GDM1 (cell line): ENCODE results near the gene CLBA1.

ENCODE experiments used
- DNase-seq: peaks from one replicate; lab custom pipeline; 2025; lab: John Stamatoyannopoulos, UW

CLBA1 gene

DNA sequence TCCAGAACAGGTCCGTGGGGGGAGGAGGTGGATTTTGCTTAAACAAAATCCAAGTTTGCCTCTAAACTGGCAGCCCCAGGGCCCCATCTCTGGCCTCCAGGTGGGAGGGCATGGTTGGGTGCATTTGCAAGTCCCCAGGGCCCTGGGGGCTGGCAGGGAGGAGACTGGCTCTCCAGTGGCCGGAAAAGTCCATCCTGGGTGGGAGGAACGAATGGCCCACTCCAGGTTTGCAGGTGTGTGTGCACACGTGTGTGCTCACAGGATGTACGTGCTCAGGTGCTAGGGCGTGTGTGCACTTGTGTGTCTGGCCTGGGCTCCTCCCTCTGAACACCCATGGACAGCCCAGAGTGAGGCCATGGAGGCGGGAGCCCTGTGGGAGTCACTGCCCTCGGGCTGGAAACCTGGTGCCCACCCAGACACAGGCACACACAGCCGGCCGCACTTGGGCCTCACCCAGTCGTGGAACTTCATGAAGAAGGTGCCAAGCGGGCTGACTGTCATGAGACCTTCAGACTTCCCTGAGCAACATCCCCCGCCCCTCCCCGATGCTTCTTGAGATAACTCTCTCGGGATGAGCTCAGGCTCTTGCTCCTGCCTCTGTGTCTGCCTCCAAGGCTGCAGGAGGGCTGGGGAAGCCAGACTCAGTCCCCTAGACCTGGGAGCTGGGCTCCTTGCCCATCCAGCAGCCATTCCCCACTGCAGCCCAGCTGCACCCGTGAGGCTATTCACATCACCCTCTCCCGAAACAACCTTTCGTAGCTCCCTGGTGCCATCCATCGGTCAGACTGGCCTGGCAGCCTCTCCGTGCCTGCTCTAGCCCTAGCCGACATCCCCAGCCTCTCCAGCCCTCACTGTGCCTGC, 16.8 kb upstream of the CLBA1 start:
- no peak for DNase-seq

DNA sequence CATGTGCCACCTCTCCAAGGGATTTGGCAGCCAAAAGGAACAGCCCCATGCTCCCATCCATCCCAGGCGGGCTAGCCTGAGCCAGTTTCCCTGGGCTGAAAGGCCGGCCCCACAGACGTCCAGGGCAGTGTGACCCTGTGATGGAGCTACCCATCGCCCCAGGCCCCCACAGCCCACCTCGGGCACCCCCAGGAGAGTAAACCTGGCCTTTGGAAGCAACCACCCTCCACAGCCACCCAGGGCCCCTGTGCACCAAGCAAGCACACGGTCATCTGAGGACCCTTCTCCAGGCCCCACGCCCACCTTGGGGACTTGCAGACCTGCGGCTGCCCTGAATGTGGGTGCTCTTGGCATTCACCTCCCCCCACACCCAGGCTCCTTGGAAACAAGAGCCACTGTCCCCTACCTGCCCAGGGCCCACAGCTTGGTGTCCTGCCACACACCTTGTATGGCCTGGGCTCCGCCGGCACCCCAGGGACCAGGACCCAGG, 15.8 kb upstream of the CLBA1 start:
- no peak for DNase-seq

DNA sequence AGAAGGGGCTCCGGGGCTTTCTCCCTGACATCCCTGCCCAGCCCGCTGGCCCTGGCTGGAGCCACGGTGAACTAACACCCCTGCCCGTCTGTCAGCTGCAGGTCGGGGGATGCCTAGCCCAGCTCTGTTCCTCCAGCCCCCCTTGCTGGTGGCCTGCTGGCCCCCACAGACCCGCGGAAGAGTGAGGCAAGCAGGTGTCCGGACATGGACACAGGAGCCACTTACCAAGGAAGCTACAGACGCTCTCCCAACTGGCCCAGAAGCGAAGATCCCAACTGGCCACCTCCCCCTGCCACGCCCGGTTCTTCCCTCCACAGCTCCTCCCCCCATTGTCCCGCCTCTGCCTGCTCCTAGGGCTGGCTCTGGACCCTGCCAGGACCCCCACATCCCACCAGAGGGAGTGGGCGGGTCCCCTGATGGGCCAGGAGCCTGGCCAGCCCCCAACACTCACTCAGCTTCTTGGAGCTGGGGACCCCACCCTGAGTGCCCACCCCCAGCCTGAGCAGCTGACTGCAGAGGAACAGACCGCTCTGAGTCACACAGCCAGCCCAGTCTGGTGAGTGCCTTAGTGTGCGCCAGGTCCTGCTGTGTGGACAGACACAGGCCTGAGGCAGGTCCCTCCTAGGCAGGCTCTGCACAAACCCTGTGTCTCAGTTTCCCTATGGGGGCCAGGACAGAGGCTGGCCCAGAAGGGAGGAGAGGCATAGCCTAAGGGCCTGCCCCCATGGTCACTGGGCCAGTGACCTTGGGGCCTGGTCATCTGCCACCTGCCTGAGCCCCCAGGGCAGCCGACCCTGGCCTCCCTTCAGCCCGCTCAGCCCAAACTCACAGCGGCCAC, 15.1 kb upstream of the CLBA1 start:
- DNase-seq: no peak

DNA sequence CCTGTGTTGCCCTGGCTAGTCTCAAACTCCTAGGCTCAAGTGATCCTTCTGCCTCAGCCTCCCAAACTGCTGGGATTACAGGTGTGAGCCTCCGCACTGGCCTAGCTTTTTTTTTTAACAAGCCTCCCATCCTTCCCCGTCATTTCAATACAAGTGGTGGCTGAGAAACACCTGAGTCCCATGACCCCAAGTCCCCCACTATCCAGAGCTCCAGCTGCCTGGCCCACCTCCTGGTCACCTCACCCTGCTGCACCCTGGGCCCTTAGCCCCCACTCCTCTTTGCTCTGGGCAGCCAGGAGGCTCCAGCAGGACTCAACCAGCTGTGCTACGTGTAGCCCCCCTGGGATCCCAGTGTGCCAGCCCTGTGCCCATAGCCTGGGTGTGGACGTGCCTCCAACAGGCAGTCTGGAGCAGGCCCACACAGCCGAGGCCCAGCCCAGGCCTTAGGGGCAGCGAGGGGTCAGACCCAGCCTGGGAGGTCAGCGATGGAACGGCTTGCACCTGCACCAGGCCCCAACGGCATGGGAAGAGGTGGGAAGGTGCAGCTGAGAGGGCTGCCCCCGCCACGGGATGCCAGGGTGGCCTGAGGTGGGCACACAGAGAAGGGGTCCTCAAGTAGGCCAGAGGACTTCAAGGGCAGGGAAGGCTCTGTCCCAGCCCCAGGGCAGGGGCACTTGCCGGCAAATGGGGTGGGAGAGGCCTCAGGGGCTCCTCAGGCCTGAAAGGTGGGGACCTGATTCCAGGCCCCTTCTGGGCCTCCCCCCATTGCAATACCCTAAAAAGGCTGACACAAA, 13.9 kb upstream of the CLBA1 start:
- no peak for DNase-seq

DNA sequence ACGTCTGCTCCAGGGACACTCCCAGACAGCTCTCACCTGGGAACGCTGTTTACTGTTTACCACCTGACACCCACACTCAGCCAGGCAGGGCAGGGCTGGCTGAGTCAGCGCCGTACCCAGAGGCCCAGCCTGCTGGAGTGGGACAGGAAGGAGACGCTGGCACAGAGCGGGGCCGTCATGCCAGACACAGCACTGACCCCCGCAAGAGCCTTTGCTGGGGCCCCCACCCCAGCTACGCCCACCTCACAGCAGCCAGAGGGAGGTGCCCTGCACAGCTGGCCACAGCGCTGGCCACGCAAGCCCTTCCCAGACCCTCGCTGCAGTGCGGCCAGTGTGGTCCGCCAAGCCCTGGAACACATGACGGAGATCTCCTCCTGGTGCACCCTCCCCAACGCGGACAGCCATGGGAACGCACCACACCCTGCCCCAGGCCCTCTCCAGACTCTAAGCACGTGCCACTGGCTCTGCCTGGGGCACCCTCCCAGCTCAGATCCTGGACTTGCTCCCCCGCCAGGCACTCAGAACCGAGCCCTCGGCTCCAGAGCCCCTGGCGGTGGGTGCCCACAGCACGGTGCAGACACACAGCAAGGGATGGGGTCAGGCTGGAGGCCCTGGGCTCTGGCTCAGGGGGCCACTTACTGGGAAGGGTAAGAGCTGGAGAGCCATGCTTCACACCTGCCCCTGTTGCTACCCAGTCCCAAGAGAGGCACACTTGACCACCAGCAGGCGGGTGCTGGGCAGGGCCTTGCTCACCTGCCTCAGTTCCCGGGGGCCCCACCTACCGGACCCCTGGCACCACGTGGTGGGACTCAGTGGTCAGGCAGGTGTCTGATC, 13.1 kb upstream of the CLBA1 start:
- DNase-seq: no peak

DNA sequence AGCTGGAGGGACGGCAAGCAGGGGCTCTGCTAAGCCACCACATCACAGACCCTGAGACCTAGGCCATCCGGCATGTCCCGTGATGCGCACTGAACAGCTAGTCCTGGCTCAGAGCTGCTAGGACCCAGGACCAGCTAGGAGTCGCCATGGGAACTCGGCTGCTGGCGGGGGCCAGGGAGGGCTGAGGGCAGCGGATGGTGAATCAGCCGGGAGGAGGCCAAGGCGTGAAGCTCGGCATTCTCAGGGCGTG, 12.5 kb upstream of the CLBA1 start:
- no peak for DNase-seq

DNA sequence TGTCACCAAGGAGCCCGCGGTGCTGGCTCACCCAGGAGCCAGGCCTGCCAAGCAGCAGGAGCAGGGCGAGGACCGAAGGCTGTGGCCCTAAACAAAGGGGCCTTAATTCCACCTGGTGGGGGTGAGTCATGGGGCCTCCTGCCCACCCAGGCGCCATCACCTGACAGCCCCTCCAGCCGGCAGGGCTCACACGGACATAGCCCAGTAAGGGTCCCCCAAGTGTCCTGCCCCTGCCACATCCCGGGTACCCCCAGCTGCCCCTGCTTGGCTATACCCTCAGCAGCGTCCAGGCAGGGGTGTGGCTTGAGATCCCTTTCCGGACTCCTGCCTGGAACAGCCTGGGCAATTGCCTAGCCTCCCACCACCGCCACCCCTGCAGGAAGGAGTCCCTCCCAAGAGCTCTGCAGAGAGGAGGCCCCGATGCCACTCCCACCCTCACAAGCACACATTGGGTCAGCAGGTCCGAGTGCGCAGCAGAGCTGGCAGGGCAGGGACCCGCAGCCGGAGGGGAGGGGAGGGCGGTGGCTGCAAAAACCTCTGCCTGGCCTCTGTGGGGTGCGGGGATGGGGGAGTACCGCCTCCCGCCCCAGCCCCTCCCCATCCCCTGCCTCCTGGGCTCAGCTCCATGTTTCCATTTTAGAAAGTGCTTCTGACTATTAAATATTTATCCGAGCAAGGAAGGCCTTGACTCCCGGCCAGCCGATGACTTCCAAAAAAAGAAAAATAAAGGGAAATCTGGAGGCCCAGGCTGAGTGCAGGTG, 12.0 kb upstream of the CLBA1 start:
- DNase-seq: no peak

DNA sequence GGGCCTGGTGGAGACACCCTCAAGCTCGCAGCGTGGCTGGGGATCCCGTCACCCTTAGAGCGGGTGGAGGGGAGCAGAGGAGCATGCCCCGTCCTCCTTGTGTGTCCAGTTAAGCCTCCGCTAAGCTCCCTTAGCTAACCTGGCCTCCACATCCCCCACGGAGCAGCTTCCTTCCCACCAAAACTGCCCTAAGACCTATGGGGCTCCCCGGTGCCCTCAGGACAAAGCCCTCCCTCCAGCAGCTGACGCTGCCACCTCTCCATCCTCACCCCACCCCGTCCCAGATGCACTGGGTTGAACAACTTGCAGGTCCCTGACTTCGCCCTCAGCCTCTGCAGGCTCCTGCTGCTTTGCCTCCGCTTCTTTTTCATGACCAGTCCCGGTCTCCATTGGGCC, 11.4 kb upstream of the CLBA1 start:
- DNase-seq: no peak

DNA sequence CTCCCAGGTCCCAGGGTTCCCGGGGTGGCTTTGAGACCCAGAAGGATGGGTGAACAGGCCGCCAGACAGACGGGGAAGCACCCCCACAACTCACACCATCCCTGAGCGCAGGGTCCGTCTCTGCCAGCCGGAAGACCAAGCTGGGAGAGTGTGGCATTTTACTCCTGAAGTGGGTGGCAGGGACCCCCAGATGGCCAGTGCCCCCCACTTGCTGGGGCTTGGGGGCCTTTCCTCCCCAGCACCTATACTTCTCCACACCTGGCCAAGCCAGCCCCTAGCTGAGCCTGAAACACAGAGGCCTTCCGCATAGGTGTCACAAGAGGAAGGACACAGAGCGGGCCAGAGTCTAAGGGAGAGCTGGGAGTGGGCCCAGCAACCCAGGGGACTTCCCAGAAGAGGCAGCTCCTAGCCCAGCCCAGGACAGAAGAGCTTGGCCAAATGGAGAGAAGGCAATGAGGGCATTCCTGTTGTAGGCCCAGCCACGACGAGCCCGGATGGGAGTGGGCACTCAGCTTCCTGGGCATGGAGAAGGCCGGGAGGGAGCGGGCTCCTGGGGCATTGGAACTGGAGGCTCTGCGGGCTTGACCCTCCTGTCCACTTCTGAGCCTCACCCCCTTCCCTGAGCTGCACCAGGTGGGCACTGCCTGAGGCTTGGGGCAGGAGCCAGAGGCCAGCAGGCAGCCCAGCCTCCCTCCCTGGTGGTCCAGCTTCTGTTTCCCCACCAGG, 10.8 kb upstream of the CLBA1 start:
- no peak for DNase-seq

DNA sequence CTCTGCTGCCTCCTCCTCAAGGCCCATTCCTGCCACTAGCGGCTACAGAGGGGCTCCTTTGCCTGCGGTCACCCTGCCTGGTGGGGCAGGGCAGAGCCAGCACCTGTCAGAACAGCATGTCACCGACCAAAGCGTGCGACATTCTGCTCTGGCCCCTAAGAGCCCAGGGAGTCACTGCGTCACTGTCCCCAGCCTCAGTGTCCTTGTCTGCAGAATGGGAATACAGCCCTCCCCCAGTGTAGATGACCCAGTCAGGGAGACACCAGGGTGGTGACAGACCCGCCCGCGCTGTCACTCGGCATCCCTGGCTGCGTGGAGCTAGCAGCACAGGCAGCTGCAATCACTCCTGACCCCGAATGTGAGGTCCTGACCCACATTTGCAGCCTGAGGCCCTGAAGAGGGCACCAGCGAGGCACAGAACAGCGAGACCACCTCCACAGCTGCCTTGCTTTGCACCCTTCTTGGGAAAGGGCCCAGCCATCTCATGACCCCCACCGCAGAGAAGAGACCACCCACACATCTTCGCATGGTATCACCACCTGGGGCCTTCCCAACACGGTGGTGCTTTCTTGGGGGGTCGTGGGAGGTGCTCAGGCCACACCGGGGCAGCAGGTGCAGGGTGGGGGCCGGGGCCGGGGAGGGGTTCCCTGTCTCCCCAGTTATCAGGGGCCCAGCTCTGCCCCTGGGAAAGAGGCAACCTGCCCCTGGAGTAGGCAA, 9.9 kb upstream of the CLBA1 start:
- no peak for DNase-seq

DNA sequence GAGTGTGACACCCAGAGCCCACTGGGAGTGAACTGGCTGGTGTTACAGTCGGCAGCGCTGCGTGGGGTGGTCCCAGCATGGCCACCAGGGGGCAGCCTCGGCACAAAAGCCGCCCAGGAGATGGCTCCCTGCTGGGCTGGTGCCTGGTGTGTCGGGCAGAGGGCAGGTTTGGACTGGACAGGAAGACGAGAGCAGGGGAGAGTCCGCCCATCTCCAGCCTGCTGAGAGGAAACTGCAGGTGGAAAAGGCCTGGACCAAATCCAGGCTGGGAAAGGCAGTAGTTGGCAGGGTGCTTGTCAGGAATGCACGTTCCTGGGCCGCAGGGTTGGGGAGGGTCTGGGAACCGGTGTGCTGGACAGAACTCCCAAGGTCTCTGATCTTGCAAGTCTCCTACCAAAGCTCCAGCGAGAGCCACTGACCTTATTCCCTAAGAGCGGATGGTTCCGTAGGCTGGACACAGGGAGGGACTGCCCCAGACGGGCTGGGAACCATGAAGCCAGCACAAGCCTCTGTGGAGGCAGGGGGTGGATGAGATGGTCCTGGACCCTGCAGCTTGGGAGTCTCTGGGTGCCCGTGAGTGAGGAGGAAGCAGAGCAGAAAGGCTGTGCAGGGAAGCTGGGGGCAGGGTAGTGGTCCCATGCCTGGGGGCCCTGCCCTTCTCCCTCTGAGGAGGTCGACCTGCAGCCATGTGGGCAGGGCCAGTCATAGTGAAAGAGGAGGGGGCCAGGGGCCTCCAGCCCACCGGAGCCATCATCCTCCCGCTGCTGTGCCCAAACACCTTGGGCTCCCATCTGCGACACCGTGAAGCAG, 9.2 kb upstream of the CLBA1 start:
- DNase-seq: peak; percentile 61

DNA sequence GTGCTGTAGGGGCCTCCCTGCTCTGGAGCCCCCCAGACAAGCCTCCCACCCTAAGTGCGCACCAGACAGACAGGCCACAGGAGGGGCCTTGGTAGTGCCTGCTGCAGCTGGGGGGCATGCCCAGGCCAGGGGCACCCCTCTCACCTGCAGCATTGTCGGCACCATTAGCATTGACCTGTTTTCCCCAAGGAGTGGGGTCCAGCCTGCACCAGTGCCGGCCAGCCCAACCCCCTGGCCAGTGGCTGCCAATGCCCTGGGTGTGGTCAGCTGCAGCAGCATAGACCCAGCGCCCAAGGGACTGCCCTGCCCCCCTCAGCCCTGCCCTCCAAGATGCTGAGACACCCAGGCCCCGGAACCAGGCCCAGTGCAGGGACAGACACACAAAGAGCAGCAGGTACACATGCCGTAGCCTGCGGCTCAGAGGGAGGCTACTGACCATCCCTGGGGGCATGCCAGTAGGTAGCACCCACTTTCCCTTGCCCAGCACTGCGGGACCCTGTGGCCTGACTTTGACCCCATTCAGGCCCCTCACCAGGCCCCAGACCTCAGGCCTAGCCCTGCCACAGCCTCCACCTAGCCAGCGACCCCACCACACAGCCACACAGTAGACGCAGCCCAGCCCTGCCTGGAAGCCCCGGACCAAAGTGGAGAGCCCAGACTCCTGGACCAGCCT, 8.4 kb upstream of the CLBA1 start:
- no peak for DNase-seq

DNA sequence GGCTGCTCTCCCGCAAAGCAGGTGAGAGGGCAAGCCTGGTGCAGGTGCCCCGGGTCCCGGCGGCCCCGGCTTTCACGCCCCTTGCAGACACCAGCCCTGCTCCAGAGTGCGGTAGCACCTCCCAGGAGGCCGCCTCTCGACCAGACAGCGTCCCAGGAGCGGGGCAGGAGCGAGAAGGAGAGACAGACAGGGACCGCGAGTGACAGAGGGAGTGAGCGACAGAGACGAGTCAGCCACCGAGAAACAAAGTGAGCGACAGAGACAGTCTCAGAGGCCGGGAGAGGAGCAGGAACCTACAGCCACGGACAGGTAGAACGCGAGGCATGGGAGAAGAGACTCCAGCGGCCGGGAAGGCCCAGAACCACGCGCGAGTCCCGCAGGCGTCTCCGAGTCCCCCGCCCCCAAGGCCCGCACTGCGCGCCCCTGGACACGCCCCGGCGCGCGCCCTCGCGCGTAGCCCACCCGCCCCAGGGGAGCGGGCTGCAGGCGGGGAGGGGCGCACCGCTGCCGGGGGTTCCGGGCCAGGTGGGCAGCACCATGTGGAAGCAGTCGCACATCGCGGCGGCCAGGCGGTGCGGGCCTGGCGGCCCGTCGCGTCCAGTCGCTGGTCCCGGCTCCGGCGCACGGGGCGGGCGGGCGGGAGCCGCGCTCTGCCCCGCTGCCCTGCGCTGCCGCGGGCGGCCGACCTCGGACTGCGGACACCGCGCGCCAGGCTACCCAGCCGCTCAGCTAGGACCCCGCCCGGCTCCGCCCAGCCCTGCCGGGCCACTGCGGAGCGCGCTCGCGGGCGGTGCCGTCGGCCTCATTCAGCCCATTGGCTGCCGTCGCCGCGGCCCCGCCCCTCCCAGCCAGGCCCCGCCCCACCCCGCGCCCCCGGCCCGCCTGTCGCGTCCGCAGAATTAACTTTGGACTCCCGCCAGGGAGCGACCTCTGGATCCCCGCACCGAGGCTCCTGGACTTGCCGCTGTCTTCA, 7.6 kb upstream of the CLBA1 start, which contains the start of gene AHNAK2:
TSS of gene AHNAK2 (minus strand) at position 694 of the 973 bp plus-strand sequence. CDS start at position 557, 137 bp downstream.
- DNase-seq: peak; percentile 39

DNA sequence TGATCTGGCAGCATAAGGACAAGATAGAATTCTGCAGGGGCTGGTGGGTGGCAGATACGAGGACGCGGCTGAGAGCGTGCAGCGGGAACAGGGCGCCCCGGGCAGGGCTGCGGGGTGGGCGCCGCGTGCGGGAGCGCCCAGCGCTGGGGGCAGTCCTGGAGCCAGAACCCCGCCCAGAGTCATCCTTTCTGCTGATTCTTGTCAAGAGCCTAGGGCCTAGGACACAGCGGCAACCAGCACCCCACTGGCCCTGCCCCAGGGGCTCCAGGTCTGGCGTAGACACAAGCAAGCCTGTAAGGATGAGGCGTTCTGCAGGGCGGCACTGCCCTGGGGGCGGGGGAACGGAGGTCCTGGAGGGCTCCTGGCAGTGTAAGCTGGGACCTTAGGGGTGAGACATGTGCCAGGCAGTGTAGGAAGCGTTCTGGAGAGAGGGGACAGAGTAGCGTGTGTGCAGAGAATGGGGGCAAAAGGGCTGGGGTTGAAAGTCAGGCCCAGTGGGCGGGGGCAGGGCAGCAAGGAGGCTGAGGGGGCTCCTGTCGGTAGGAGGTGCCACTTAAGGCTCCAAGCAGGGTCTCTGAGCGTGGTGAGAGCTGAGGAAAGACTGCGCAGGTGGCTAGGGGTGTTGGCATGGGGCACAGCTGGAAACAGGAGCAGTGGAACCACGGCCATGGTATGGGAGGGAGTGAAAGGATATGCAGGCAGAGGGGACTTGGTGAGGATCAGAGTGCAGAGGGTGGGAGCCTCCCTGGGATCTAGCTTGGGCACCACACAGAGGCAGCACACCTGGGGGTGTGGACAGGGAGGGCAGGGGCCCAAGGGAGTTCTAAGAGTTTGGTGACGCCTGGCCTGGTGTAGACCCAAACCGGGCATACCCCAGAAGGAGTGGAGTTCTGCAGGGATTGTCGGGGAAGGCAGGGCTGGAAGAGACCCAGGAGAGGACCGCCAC, 6.6 kb upstream of the CLBA1 start:
- no peak for DNase-seq

DNA sequence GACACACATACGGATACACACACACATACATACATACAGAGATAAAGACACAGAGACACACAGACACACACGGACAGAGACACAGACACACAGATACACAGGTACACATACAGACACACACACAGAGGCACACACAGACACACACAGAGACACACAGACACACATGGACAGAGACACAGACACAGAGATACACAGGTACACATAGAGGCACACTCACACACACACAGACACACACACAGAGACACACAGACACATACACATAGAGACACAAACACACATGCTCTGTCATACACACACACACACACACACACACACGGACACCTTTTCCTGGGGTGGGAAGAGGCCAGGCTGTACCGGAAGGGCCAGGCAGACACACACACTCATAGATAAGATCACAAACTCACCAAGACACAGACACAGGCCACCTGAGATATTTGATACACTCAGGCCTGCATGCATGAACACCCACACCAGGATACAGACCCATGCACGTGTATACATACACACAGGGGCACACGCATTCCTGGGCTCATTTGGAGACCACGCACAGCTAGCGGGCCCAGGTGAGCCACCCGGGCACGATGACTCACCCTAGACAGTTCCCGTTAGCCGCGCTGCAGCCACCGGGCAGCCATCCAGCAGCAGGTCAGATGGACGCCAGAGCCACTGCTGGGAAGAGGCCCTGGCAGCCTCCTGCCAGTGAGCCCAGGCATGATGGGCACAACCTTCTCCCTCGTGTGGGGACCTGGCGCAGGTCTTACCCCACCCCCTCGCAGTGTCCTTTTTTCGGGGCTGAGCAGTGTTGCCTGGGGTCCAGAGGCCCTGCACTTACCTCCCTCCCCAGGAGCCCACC, 5.6 kb upstream of the CLBA1 start:
- DNase-seq: no peak
